Ovary (tissue), 9 donors: ENCODE data around the gene SLC11A2. TPM values are rescaled to one million over a fixed set of nuclear protein-coding genes. Genes with fewer than 3 reads are reported as not detected.

ENCODE experiments used
- DNase-seq, 5 donors: peaks; one replicate each; pipeline ENCODE4 v3.0.0-alpha.2; 2019 to 2020
- H3K27ac ChIP-seq, 2 donors: fragments of 200-600 bp; one replicate each; pipeline versions ENCODE4 v1.5.1 to v1.8.0; 2019 to 2022
- H3K27me3 ChIP-seq: fragments of 200-600 bp; one replicate; pipeline ENCODE4 v1.8.0; 2022
- H3K36me3 ChIP-seq: fragments of 200-600 bp; sonication (generic); one replicate; pipeline ENCODE4 v1.5.1; 2019
- H3K4me1 ChIP-seq: one replicate; pipeline ENCODE4 v1.8.1; 2013; ENCODE audit warnings: mild to moderate bottlenecking, moderate library complexity; ENCODE audit not compliant: insufficient read depth
- H3K4me3 ChIP-seq: fragments of 200-600 bp; sonication (generic); one replicate; pipeline ENCODE4 v1.5.1; 2017
- H3K9me3 ChIP-seq, 2 donors: fragments of 200-600 bp in 1 of 2; sonication (generic) in 1 of 2; one replicate each; pipeline versions ENCODE4 v1.5.1 to v1.8.1; 2013 to 2019; ENCODE audit warnings: mild to moderate bottlenecking in 1 of 2, moderate library complexity in 1 of 2
- CTCF ChIP-seq, 3 donors: fragments of 450-650 bp in 2 of 3; fragments of 200-600 bp in 1 of 3; IDR thresholded peaks; one replicate each; pipeline versions ENCODE4 v1.5.1 to v1.8.0; 2016 to 2022; ENCODE audit warnings: antibody characterized with exemption in 3 of 3, mild to moderate bottlenecking in 1 of 3
- EP300 ChIP-seq: sonication (generic); formaldehyde crosslinking; IDR thresholded peaks from one replicate; pipeline ENCODE4 v1.6.1; 2017; ENCODE audit warnings: antibody characterized with exemption
- POLR2A ChIP-seq: fragments of 450-650 bp; IDR thresholded peaks from one replicate; pipeline ENCODE4 v1.6.1; 2017; ENCODE audit warnings: antibody characterized with exemption, mild to moderate bottlenecking, moderate library complexity
- WGBS, 3 donors: extraction: QIAGEN DNeasy Blood & Tissue Kit in 1 of 3; methylation state at CpG; one replicate each; pipeline versions ENCODE4 v1.1.5 to v1.1.7; 2013 to 2017; 5-methylcytosine and 5-hydroxymethylcytosine counted together
- intact Hi-C, 4 donors: fragments of 100-400 bp; cut with DNase I; formaldehyde crosslinking; loops; one replicate each; pipeline versions ENCODE4 v1.11.0 to v1.15.1; 2022 to 2023
- polyA plus RNA-seq, 2 donors: library from polyadenylated mRNA; stranded (reverse); fragments of 200-250 nt in 1 of 2; fragments of 350-450 nt in 1 of 2; fragmentation: Illumina TruSeq in 1 of 2; extraction: RNeasy Lipid Tissue Mini Kit (QIAGEN cat#74804) in 1 of 2; gene quantifications; one replicate each; pipeline ENCODE4 v1.2.3, GENCODE V29; 2013 to 2014
- total RNA-seq, 7 donors: library from RNA; depleted of rRNA in 2 of 7; stranded (reverse); fragments of >200 nt in 2 of 7; fragmentation: NEBNext Ultra II Directional in 3 of 7; extraction: Animal tissue kit (Norgen Biotek cat#: 25700) in 3 of 7; gene quantifications; one replicate each; pipeline versions ENCODE4 v1.1.0 to v1.2.4, GENCODE V29; 2016 to 2023
- donor health status: DM: no; HTN: no; CAD: no; lungs with moderate emphysema.
- donor health status: DM: no; HTN: no; CAD: no.
- donor health status: Bipolar disorder and iron deficiency.
- donor health status: DM: yes; HTN: yes; CAD: no.
- donor health status: DM: no; HTN: no; CAD: no.
- donor health status: DM: yes; HTN: yes; CAD: no.

SLC11A2 gene
- total and polyA plus RNA-seq, 9 donors = 13.6 to 48.8 (median 38.7) TPM

DNA sequence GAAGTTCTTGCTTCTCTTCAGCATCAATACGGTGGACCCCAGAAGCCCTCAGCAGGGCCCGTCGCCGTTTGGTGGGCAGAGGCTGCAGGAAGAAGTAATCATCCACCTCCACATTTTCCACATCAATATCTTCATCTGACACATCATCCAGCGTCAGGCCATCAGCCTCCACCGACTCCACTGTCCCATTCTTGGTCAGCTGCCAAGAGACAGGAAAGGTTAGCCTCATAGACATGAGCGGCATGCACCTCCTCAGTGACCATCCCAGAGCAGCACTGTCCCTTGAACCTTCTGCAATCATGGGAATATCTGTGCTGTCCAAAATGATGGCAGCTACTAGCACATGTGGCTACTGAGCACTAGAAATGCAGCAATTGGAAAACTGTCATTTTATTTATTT is 41.6 kb upstream of the SLC11A2 start:
- H3K27me3 ChIP-seq = no peaks in the 10 kb centered on the region
- H3K4me1 ChIP-seq = no peaks in the 10 kb centered on the region
- WGBS, 3 donors = 65 to 80% (median 77%) methylated on average over 7 of the region's 7 CpGs
- no peak overlapping the region for H3K4me3 ChIP-seq
- TF ChIP-seq CTCF (IDR thresholded peaks at IDR 0.05) (no peak), EP300 (no peak), POLR2A (no peak)
- no peaks in the 10 kb centered on the region for H3K9me3 ChIP-seq
- no peaks in the 10 kb centered on the region for H3K36me3 ChIP-seq
- H3K27ac ChIP-seq = no peak overlapping the region
- intact Hi-C loops = no loop called here
- DNase-seq = no peak

DNA sequence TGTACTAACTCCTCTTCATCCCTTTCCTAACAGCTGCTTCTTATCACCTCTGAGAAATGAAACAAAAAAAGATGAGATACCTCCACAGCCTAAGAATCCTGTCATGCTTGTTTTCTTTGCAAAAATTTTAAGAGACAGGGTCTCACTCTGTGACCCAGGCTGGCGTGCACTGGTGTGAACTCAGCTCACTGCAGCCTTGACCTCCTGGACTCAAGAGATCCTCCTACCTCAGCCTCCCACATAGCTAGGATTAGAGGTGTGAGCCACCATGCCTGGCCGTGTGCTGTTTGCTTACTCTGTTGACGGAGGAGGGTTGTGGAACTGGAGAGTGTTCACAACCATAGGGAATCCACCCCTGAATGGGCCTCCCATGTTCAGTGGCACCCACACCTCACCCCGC is 41.0 kb upstream of the SLC11A2 start:
- no peaks in the 10 kb centered on the region for H3K4me1 ChIP-seq
- WGBS, 3 donors = 53 to 63% (median 54%) methylated on average over 4 of the region's 4 CpGs
- no peak overlapping the region for H3K4me3 ChIP-seq
- H3K27me3 ChIP-seq = no peaks in the 10 kb centered on the region
- no peaks in the 10 kb centered on the region for H3K9me3 ChIP-seq
- DNase-seq = no peak
- H3K27ac ChIP-seq = no peak overlapping the region
- no peaks in the 10 kb centered on the region for H3K36me3 ChIP-seq
- TF ChIP-seq EP300 = no peak
- intact Hi-C loops = no loop called here

- 95 to 98% (median 95%) methylated on average over 5 of the region's 5 CpGs for WGBS, 3 donors
- intact Hi-C loops = no loop called here
- Histone ChIP-seq H3K4me1 (no peaks in the 10 kb centered on the region), H3K27me3 (no peaks in the 10 kb centered on the region), H3K36me3 (no peaks in the 10 kb centered on the region), H3K4me3 (no peak overlapping the region), H3K27ac (no peak overlapping the region), H3K9me3 (no peaks in the 10 kb centered on the region)
- TF ChIP-seq POLR2A = no peak
- TF ChIP-seq CTCF (IDR thresholded peaks at IDR 0.05) = no peak
- no peak for TF ChIP-seq EP300
- no peak for DNase-seq
These were observed 39.3 kb upstream of the SLC11A2 start for GRCh38 chr12:51065530-51065929.

DNA sequence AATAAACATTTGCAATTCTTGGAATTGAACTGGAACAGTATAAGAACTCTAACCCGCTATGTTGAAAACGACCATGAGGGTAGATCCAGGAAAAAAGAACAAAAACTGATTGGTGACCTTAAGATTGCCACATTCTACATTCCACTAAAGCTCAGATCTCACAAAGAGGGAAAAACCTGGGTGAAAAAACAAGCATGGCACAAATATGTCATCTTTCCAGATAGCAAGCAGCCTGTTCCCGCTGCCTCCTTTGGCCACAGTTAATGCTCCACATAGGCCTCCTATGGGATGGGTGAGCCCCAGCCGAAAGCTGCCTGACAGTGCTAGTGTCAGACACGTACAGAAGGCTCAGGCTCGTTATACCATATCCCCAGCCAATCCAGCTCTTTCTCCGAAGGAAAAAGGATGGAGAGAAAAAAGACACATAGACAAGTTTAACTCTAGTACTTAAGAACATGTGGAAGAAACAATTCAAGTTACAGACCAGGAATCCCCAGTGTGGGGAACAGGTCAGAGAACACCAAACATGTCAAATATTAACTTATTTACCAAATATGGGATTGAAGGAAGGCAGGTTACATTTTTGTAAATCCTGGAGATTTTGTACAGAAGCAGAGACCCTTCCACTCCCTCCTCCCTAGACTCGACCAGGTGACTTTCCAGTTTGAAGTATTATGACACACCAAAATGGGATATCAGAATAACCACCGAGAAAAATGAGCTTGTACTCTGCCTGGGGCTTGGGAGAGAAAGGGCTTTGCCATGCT is 36.6 kb upstream of the SLC11A2 start:
- DNase-seq = no peak
- Histone ChIP-seq H3K4me3 (no peak overlapping the region), H3K27me3 (no peaks in the 10 kb centered on the region), H3K4me1 (no peaks in the 10 kb centered on the region), H3K36me3 (peaks cover 3% of the 10 kb centered on the region), H3K27ac (no peak overlapping the region), H3K9me3 (no peaks in the 10 kb centered on the region)
- intact Hi-C loops = no loop called here
- WGBS, 3 donors = 59 to 61% (median 61%) methylated on average over 9 of the region's 9 CpGs
- TF ChIP-seq POLR2A = no peak
- no peak for TF ChIP-seq CTCF (IDR thresholded peaks at IDR 0.05)
- TF ChIP-seq EP300 = no peak

GRCh38 chr12:51059086-51059485 is 32.9 kb upstream of the SLC11A2 start:
- Histone ChIP-seq H3K36me3 (peaks cover 3% of the 10 kb centered on the region), H3K4me1 (no peaks in the 10 kb centered on the region), H3K27ac (no peak overlapping the region), H3K9me3 (no peaks in the 10 kb centered on the region), H3K4me3 (no peak overlapping the region), H3K27me3 (no peaks in the 10 kb centered on the region)
- 69 to 78% (median 72%) methylated on average over 7 of the region's 7 CpGs for WGBS, 3 donors
- DNase-seq = no peak
- intact Hi-C loops = no loop called here
- TF ChIP-seq CTCF (IDR thresholded peaks at IDR 0.05) (no peak), EP300 (no peak)
